ENCODE data around the gene KRTAP23-1.

Gene KRTAP23-1

DNA sequence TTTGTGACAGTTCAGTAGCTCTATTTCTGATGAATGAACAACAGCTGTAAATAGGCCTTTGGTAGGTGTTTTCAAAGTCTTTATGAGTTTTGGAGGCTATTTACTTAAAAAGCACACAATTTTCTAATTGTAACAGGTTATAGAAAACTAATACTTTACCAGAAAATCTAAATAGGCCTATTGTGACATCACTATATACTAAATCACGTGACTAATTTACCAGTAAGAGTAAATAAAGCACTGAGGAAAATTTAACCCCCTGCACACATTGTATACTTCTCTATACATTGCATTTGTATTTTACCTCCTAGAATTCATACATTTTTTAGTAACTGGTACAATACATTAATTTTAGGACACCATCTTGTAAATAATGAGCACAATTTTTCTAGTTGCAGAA is 43.3 kb downstream of the KRTAP23-1 start:
- no peak for DNase-seq

Measured in NCI-H146 (cell line).